ENCODE results near the gene KCNQ1.

KCNQ1 gene

DNA sequence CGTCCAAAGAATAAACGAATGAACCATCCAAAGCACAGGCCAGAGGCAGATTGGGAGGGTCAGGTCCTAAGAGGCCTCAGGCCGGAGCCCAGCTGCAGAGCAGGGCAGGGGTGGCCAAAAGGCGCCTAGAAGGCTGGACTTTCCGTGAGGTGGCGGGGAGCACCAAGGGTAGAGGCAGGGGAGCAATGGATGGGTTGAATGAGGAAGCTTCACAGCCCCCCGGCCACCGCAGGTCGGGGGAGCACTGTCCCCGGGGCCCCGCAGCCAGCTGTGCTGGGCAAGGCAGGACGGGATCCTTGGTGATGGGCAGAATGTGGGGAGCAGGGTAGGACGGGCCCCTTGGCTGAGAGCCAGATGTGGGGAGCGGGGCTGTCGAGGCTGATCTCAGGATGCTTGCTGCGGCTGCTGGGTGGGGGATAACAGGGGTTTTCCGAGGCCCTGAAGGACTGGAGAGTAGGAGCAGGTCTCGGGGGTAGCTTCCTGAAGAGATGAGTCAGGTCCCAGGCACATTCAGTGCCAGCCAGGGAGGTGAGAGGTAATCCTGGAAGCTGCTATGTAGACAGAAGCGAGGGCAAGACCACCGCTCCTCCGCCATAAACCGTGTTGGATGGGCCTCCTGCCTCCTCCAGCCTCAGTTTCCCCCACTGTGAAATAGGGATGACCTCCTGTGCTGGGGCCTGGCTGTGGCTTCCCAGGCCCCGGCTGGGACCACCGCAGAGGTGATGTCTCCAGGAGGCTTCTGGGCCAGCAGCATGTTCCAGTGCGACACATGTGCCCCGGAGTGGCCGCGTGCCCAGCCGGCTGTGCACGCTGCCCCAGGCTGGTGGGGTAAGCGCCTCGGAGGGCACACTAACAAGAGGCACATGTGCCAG lies 289.6 kb downstream of the KCNQ1 start:
- no peak for DNase-seq (ENCODE audit: low read depth)

- no peak for DNase-seq (ENCODE audit: low read depth)
Measured at GRCh38 chr11:2735053-2735589, 290.3 kb downstream of the KCNQ1 start.

DNA sequence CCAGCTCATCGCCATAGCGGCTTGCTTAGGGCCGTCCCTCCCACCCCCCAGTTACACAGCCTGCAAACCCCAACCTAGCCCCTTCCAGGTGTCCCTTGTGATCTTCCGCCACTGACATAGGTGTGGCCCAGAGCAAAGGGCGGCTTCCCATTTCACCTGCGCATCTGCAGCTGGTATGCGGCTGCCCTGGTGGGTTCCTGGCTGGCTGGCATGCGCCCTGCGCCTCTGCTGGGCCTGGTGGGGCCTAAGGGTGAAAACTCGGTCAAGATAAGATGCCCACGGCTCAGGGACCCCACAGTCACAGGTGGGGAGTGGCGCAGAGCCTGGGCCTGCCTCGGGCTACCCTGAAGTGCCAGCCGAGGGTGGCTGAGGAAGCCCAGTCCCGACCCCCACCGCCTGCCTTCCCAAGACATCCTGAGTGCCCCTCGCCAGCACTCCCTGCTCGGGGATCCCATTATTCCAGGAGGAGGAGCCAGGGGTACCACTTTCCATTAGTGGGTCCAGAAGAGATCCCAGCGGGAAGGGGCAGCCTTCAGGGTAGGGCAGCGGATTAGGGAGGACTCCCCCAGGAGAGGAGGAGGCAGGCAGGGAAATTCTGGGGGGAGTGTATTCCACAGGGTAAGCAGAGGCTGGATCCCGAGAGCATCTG lies 291.9 kb downstream of the KCNQ1 start:
- no peak for DNase-seq (ENCODE audit: low read depth)

DNA sequence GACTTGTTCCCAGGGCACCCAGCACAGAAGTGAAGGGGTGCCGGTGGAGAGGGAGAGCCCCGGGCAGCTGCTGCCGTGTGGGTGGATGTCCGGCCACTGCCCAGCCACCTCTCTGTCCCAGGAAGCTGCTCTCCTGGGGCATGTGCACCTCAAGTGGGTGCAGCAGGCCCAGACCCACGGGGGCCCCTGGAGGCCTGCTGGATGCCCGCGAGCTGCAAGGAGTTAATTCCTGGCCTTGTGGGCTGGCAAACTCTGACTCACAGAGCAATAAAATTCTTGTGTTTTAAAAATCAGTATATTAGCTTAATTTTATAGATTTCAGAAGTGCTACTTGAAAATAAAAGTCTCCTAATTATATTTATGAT lies 292.4 kb downstream of the KCNQ1 start:
- DNase-seq (ENCODE audit: low read depth): no peak

- no peak for DNase-seq (ENCODE audit: low read depth)
Measured at GRCh38 chr11:2737866-2738265, 293.1 kb downstream of the KCNQ1 start.

DNA sequence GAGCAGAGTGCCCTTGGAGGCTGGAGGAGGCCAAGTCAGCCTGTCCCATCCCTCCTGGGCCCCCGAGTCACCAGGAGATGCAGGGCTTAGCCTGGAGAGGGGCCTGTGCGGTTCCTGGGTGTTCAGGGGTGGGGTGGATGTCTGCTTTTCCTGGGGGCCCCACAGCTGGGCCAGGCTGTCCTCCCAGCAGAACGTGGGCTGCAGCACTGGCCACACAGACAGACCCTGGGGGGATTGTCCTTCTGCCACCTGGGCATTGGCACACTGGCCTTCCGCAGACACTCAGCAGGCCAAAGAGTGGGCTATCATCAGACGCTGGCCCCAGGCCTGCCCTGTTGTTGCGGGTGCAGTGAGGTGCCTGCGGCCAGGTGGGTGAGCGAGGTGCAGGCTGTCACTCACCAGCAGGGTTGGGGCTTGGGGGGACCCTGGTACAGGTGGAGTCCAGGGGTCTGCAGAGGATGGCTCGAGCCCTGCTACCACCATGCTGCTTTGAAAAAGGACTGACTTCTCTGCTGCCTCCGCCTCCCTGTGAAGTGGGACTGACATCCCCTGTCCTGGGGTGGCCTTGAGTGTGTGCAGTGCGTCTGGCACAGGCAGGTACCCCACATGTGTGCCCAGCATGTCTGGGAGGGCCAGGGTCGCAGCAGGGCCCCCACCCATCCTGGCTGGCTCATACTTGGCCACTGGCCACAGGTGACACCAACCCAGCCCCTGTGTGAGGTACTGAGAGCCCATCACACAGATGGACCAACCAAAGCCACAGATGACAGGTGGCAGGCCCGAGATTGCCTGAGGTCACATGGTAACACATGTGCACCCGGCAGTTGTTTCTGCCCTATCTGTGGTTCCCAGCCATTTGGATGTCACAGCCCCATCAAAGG lies 294.0 kb downstream of the KCNQ1 start:
- no peak for DNase-seq (ENCODE audit: low read depth)

- no peak for DNase-seq (ENCODE audit: low read depth)
Measured at GRCh38 chr11:2739531-2740274, 294.9 kb downstream of the KCNQ1 start.

DNA sequence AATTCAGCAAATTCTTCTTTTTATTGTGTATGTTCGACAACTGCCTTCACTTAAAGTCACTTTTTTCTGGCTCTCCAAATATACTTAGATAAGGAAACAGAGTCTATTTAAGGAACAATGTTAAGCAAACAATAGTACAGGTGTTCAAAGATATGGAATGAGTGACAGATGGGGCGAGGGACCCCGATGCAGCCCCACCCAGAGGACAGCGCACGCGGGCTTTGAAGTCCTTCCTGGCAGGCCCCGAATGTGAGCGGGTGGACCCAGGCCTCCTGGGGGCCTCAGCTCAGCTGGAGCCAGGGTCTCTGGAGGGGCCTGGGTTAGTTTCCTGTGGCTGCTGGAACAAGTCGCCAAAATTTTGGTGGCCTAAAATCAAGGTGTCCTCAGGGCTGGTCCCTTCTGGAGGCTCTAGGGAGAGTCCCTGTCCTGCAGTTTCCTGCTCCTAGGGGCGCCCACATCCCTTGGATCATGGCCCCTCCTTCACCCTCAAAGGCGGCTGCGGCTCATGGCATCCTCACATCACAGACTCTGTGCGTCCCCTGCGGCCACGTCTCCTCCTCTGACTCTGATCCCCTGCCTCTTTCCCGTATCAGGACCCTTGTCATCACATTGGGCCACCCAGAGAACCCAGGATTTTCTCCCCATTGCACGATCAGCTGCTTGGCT lies 295.6 kb downstream of the KCNQ1 start:
- DNase-seq (ENCODE audit: low read depth): no peak

GRCh38 chr11:2741006-2741376 lies 296.2 kb downstream of the KCNQ1 start:
- no peak for DNase-seq (ENCODE audit: low read depth)

DNA sequence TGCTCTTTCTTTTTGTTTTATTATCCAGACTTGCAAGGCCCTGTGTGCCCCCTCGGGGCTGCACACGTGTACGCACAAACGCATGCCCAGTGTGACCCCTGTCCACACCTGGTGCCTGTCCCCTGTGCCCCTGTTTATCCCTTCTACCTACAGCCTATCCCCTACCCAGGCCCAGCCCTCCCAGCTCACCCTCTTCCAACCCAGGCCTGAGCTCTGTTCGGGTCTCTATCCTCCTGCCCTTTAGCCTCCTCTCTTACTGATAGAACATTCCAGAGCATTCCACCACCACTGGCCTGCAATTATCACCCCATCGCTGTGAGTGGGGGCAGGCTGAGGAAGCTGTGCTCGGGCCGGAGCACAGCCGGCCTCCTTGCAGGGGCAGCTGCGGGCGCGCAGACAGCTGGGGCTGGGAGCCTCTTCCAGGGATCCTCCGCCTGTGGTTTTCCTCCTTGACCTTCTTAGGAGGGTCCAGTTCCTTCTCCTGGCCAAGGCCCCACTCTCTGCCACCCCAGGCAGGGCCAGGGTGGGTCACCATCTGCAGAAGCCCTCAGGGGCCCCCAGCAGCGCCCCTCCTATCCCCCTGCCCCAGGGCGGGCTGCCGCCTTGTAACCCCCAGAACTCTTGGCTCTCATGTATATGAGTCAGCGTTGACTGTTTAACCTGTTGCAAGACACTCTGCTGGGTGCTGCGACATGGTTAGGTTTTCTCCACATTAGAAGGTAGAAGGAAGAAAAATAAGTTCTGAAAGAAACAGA lies 296.7 kb downstream of the KCNQ1 start:
- DNase-seq (ENCODE audit: low read depth): no peak

DNA sequence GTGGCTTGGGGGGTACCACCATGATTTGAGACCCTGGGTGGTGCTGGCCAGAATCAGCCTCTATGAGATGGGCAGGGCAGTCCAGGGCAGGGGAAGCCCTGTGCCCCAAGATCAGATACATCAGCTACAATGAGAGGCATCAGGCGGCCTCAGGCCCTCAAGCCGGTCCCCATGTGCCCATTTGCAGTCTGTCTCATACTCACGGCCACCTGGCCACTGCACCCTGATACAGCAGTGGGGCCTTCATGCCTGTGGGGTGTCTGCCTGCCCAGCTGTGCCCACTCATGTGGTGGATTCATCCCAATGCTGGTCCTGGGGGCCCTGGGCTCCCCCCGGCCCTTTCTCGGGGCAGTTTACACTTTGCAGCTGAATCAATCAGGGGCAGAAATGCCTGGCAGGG lies 297.4 kb downstream of the KCNQ1 start:
- no peak for DNase-seq (ENCODE audit: low read depth)

DNA sequence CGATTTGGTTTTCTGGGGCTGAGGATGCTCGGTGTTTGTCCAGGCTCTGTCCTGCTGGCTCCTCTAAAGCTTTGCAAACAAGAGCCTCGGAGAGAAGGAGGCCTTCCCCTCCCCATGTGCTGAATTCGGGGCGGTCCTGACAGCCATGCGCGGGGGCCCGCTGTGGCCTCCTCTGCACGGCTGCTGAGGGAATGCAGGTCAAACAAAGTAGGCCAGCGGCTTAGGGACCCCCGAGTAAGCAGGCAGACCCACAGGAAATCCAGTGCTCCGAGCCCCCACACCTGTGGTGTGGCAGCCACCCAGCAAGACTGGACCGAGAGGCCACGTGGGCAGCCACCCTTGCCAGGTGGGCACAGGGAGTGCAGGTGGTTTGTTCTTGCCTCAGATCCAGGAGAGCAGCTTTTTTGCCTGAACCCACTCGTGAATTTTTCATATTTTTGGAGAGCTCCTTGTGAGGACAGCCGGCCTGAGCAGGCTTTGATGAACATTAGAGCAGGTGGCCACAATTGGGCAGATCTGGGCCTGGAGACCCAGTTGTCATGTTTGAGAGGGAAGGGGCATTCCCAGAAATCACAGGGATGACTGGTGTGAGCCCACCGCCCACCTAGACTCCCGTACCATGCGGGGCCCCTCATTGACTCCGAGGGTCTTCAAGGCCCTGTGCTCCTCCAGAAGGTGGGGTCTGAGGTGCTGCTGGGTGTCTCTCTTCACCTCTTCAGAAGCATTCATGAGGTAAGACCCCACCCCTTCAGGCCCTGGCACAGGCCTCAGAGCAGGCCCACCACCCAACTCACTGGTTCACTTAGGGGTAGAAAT lies 298.0 kb downstream of the KCNQ1 start:
- no peak for DNase-seq (ENCODE audit: low read depth)

DNA sequence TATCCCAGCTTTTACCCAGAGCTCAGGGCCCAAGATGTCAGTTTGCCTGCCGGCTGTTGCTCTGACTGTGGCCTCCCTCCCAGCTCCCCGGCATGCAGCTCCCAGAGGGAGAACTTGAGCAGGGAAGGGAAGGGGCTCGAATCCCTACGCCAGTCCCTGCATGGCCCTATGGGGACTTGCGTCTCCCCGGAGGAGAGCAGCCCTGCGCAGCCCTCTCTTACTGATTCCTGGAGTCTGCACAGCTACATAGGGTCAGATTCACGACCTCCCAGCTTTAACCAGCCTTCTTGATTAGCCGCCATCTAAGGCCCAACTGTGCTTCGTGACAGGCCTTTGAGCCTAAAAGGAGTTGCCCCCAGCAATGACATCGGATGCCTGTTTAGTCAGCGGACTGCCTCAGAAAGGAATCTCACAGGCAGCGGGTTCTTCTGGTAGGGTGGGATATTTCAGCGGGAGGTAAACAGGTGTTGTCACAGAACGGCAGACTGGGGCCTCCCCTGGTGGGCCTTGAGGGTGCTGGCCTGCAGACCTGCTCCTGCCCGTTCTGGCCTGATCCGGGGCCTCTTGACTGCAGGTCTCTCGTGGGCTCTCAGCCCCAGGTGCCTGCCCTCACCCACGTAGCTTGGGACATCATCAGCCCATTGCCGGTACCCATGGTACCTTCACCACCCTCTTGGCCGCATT lies 298.8 kb downstream of the KCNQ1 start:
- DNase-seq (ENCODE audit: low read depth): no peak

DNA sequence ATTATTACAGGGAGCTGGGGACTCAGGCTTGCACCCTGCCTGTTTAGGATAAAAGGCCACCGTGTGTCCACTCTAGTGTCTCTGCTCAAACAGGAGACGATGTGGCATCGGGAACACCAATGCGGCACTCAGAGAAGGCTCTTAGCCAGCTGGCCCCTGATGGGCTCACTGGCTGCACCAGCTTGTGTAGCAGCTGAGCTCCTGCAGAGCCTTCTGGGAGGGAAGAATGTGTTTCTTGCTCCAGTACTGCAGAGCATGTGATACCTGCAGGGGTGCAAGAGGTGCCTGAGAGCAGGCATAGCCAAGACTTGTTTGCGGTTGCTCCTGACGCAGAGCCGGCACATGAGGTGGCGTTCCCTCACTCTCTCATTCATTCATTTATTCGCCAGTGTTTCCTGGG lies 299.4 kb downstream of the KCNQ1 start:
- no peak for DNase-seq (ENCODE audit: low read depth)

DNA sequence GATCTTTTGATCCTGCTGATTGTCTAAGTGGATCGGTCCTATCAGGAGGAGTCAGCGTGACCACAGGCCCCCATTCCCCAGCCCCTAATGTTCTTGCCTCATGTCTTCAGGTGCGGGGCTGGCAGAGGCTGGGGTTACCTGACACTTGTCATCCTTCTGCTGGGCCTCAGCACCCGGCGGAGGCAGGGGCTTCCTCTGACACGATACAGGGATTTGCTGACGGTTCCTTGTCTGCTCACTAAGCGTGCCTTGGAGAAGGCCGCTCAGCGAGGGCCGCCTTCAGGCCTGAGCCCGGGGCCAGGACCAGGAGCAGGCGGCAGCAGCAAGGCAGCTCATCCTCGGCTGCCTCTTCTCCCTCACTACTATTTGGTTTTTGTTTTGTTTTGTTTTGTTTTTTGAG lies 300.7 kb downstream of the KCNQ1 start:
- no peak for DNase-seq (ENCODE audit: low read depth)

GRCh38 chr11:2746401-2747247 lies 301.8 kb downstream of the KCNQ1 start:
- DNase-seq (ENCODE audit: low read depth): no peak

DNA sequence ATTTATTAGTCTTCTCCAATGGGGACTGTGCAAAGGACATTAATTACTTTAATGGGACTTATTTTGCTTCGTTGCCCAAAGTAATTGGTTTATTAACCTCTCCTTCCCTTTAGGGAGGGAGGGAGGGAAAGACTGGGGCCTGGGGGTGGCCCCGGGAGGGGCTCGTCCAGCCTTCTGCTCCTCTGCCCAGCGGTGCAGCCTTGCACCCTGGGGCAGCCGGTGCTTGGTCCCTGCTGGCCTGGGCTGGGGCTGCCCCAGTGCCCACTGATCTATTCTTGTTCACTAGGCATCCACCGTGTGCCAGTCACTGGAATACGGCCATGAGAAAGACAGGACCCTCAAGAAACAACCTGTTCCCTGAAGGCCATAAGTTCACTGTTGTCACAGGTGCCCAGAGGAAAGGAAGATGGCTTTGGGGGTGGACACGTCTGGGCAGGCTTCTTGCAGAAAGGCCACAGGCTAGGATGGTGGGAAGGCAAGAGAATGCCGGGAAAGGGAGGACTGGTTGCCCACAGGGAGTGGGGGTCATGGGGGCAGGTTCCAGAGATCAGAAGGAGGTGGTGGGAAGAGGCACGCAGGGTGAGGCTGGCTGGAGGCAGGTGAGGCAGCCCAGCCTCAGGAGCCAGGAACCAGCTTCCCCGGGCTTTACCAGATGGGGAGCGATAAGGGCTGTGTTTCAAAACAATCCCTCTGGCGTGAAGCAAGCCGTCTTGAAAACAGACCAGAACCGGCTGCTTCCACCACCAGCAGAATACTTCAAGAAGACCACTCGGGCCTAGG lies 302.6 kb downstream of the KCNQ1 start:
- DNase-seq (ENCODE audit: low read depth): no peak
